GM12878 (cell line): Measurements from ENCODE around the gene DNAH11. TPM values are rescaled to one million over a fixed set of nuclear protein-coding genes. Genes with fewer than 3 reads are reported as not detected.

ENCODE experiments used
- ATAC-seq: fragments of 200-7000 bp; cut with Tn5 transposase; 3 replicates; pipeline ENCODE4 v1.9.1; 2020; ENCODE audit warnings: mild to moderate bottlenecking, moderate library complexity
- BruUV-seq: library from RNA; stranded (reverse); fragments of 400-500 nt; replicated peaks from 2 replicates; lab custom pipeline; 2021; lab: Mats Ljungman, UMichigan
- CTCF ChIA-PET: fragments of 300-600 bp; sonication (Branson Sonifier 250); formaldehyde crosslinking; extraction: SDS; loops from one replicate; lab custom pipeline; 2021; ENCODE audit warnings: inconsistent platforms; lab: Yijun Ruan, JAX
- POLR2A ChIA-PET: fragments of 350-600 bp; formaldehyde crosslinking; extraction: SDS; loops from one replicate; lab custom pipeline; 2021; ENCODE audit warnings: inconsistent platforms; lab: Charles Lee
- RAD21 ChIA-PET: fragments of 300-600 bp; sonication (Branson Sonifier 250); formaldehyde crosslinking; loops from one replicate; lab custom pipeline; 2023; ENCODE audit warnings: antibody characterized with exemption; ENCODE audit not compliant: unreplicated experiment; lab: Charles Lee
- SMC1A ChIA-PET: fragments of 300-600 bp; sonication (Branson Sonifier 250); formaldehyde crosslinking; loops from one replicate; lab custom pipeline; 2023; ENCODE audit not compliant: unreplicated experiment, uncharacterized antibody; lab: Charles Lee
- DNase-seq: peaks from one replicate; pipeline ENCODE4 v3.0.0-alpha.2; 2011; ENCODE audit warnings: low read depth, low spot score
- FAIRE-seq: peaks from 3 replicates; lab custom pipeline; 2011; peaks lifted over from hg19 to GRCh38; lab: Jason Lieb, UNC
- H2AFZ ChIP-seq: 2 replicates; pipeline ENCODE4 v1.6.0; 2011; ENCODE audit warnings: low read depth, low read length, control low read depth; ENCODE audit not compliant: control insufficient read depth
- H3K27ac ChIP-seq: 2 replicates; pipeline ENCODE4 v1.5.1; 2011; ENCODE audit warnings: control low read depth; ENCODE audit not compliant: control insufficient read depth, insufficient read depth
- H3K27me3 ChIP-seq, 2 experiments: replicated peaks in 1 of 2; 2 replicates each; pipeline versions ENCODE4 v1.6.0 to v1.6.1; 2011; ENCODE audit warnings: low read length in 1 of 2; ENCODE audit not compliant: control insufficient read depth in 2 of 2, insufficient read depth in 2 of 2
- H3K36me3 ChIP-seq, 2 experiments: 2 replicates each; pipeline ENCODE4 v1.5.1; 2011; ENCODE audit warnings: low read length in 1 of 2; ENCODE audit not compliant: control insufficient read depth in 2 of 2, insufficient read depth in 2 of 2
- H3K4me1 ChIP-seq: 2 replicates; pipeline ENCODE4 v1.6.1; 2011; ENCODE audit warnings: mild to moderate bottlenecking, low read length, moderate library complexity, mixed read lengths; ENCODE audit not compliant: control insufficient read depth, insufficient read depth
- H3K4me2 ChIP-seq: 2 replicates; pipeline ENCODE4 v1.6.0; 2011; ENCODE audit warnings: control low read depth; ENCODE audit not compliant: control insufficient read depth, insufficient read depth
- H3K4me3 ChIP-seq: fragments of 200-600 bp; sonication (generic); 2 replicates; pipeline ENCODE4 v1.5.1; 2016
- H3K79me2 ChIP-seq: 2 replicates; pipeline ENCODE4 v1.6.0; 2011; ENCODE audit warnings: low read length; ENCODE audit not compliant: control insufficient read depth, insufficient read depth
- H3K9ac ChIP-seq: 2 replicates; pipeline ENCODE4 v1.8.0; 2011; ENCODE audit warnings: low read length, control low read depth, mixed read lengths; ENCODE audit not compliant: control insufficient read depth, insufficient read depth
- H3K9me3 ChIP-seq: replicated peaks from 3 replicates; pipeline ENCODE4 v1.5.1; 2011; ENCODE audit warnings: mild to moderate bottlenecking, low read length; ENCODE audit not compliant: control insufficient read depth, insufficient read depth
- H4K20me1 ChIP-seq: 2 replicates; pipeline ENCODE4 v1.6.0; 2011; ENCODE audit not compliant: control insufficient read depth, insufficient read depth
- IRF4 ChIP-seq: IDR thresholded peaks from 2 replicates; pipeline ENCODE4 v1.6.1; 2011; ENCODE audit warnings: low read depth, low read length
- MEF2B ChIP-seq: fragments of 450-650 bp; IDR thresholded peaks from 2 replicates; pipeline ENCODE4 v1.6.1; 2018; ENCODE audit warnings: mild to moderate bottlenecking, moderate library complexity; ENCODE audit not compliant: partially characterized antibody, poor library complexity, severe bottlenecking
- NFIC ChIP-seq: IDR thresholded peaks from 2 replicates; pipeline ENCODE4 v1.6.1; 2012; ENCODE audit warnings: low read depth, mild to moderate bottlenecking, inconsistent platforms, low read length, moderate library complexity
- NR2C2 ChIP-seq: IDR thresholded peaks from 2 replicates; pipeline ENCODE4 v1.6.1; 2011; ENCODE audit warnings: borderline replicate concordance, low read depth; ENCODE audit not compliant: control insufficient read depth, insufficient read length
- NRF1 ChIP-seq: conservative IDR thresholded peaks from 2 replicates; pipeline ENCODE4 v1.6.1; 2011; ENCODE audit warnings: mild to moderate bottlenecking, low read depth, low read length, improper control_type of control experiment
- PML ChIP-seq: IDR thresholded peaks from 2 replicates; pipeline ENCODE4 v1.6.1; 2012; ENCODE audit warnings: low read length, inconsistent platforms
- RUNX3 ChIP-seq: IDR thresholded peaks from 2 replicates; pipeline ENCODE4 v1.6.1; 2012; ENCODE audit warnings: low read length, inconsistent platforms
- SREBF2 ChIP-seq: IDR thresholded peaks from 2 replicates; pipeline ENCODE4 v1.6.1; 2012; ENCODE audit warnings: mild to moderate bottlenecking, low read length
- TCF7 ChIP-seq: IDR thresholded peaks from 2 replicates; pipeline ENCODE4 v1.6.1; 2014; ENCODE audit warnings: antibody characterized with exemption, borderline replicate concordance
- ZBTB33 ChIP-seq: fragments of 450-650 bp; IDR thresholded peaks from 2 replicates; pipeline ENCODE4 v1.6.1; 2017; ENCODE audit warnings: mild to moderate bottlenecking
- WGBS: methylation state at CpG from one replicate; pipeline ENCODE4 v1.1.6; 2016; ENCODE audit warnings: low lambda C conversion rate; ENCODE audit not compliant: insufficient replicate concordance, insufficient coverage; ENCODE audit errors: missing lambda C conversion rate; 5-methylcytosine and 5-hydroxymethylcytosine counted together
- in situ Hi-C: fragments of 300-500 bp; cut with MboI; formaldehyde crosslinking; loops from 9 replicates; pipeline ENCODE4 v1.14.3; 2018; ENCODE audit warnings: mixed read lengths
- intact Hi-C: fragments of 100-400 bp; cut with micrococcal nuclease; formaldehyde crosslinking; loops from one replicate; pipeline ENCODE4 v1.14.2; 2022; ENCODE audit not compliant: unreplicated experiment
- polyA plus RNA-seq, 11 experiments: library from polyadenylated mRNA; depleted of rRNA in 4 of 11; unstranded in 6 of 11; stranded (reverse) in 5 of 11; fragments of >200 nt; fragmentation: Nextera tagmentation in 4 of 11; fragmentation: Illumina TruSeq in 1 of 11; extraction: Ambion mirVana in 4 of 11; extraction: Trizol in 1 of 11; gene quantifications; 1 replicate in 1 of 11; 2 replicates in 10 of 11; pipeline versions ENCODE4 v1.2.1 to v1.2.3, GENCODE V29; 2011 to 2016; ENCODE audit warnings: inconsistent platforms in 2 of 11, missing spikeins in 2 of 11, low read depth in 1 of 11
- total RNA-seq, 4 experiments: library from RNA; depleted of rRNA in 3 of 4; stranded (reverse); fragments of >200 nt in 3 of 4; fragmentation: Illumina TruSeq in 1 of 4; extraction: Trizol in 1 of 4; gene quantifications; 2 replicates each; pipeline versions ENCODE4 v1.2.1 to v1.2.3, GENCODE V29; 2013 to 2021
- TF ChIP-seq, protein P1 (sequence below): fragments of 450-650 bp; IDR thresholded peaks from 2 replicates; pipeline ENCODE4 v1.6.1; 2018; ENCODE audit warnings: mild to moderate bottlenecking, low read depth, moderate library complexity; ENCODE audit not compliant: partially characterized antibody
- TF ChIP-seq, protein P2 (sequence below): fragments of 450-650 bp; IDR thresholded peaks from 2 replicates; pipeline ENCODE4 v1.6.1; 2016; ENCODE audit warnings: mild to moderate bottlenecking, moderate library complexity, borderline replicate concordance

The DNAH11 gene
- total and polyA plus RNA-seq, 10 of the 15 experiments (the other 5 are each of a cell fraction or from before 2014, with no cell fraction given) = 0.03 to 0.56 (median 0.10) TPM

- TF ChIP-seq, protein P1, sequence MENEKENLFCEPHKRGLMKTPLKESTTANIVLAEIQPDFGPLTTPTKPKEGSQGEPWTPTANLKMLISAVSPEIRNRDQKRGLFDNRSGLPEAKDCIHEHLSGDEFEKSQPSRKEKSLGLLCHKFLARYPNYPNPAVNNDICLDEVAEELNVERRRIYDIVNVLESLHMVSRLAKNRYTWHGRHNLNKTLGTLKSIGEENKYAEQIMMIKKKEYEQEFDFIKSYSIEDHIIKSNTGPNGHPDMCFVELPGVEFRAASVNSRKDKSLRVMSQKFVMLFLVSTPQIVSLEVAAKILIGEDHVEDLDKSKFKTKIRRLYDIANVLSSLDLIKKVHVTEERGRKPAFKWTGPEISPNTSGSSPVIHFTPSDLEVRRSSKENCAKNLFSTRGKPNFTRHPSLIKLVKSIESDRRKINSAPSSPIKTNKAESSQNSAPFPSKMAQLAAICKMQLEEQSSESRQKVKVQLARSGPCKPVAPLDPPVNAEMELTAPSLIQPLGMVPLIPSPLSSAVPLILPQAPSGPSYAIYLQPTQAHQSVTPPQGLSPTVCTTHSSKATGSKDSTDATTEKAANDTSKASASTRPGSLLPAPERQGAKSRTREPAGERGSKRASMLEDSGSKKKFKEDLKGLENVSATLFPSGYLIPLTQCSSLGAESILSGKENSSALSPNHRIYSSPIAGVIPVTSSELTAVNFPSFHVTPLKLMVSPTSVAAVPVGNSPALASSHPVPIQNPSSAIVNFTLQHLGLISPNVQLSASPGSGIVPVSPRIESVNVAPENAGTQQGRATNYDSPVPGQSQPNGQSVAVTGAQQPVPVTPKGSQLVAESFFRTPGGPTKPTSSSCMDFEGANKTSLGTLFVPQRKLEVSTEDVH = no peak
- no peak for TF ChIP-seq ZBTB33
- TF ChIP-seq, all 136 proteins: peak for 0
Measured at GRCh38 chr7:21670496-21670895, 127.7 kb downstream of the DNAH11 start (continued).

DNA sequence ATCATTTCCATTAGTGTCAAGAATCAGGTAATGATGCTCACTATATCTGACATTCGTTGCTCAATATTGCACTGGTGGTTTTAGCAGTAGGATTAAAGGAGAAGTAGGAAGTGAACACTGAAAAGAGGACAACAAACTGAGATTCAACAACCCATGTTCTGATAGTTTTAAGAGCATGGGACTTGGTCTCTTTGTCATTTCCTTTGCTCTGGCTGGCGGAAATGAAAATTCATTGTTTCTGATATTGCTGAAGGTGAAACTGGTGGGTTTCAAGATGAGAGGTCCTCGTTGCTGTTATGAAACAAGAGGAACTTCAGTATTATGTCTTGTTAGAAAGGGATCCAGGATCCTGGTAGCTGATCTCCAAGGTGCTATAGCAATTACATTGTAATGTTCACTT, 129.0 kb downstream of the DNAH11 start:
- ATAC-seq = peak; percentile 73
- DNase-seq = peak; percentile 15
- Histone ChIP-seq H3K9me3 (no peaks in the 10 kb centered on the region), H3K9ac (no peak overlapping the region), H4K20me1 (no peaks in the 10 kb centered on the region), H3K27me3 (no peaks in the 10 kb centered on the region), H3K36me3 (no peaks in the 10 kb centered on the region), H3K79me2 (no peaks in the 10 kb centered on the region), H3K4me3 (no peak overlapping the region), H3K27ac (no peak overlapping the region), H2AFZ (no peak overlapping the region), H3K4me1 (peaks cover 7% of the 10 kb centered on the region; the same call in 1 of the 2 replicates), H3K4me2 (no peak overlapping the region; the same call in 1 of the 2 replicates)
- peak; percentile 71 for FAIRE-seq
- in situ Hi-C loops = no loop called here
- SMC1A ChIA-PET = interaction anchor here (0.6 kb wide), 1 partner anchor 30 kb away, joined by 3 read pairs; no protein-coding TSS in a partner anchor
- CTCF ChIA-PET = interaction anchor here (0.7 kb wide), 1 partner anchor 13 kb away, joined by 4 read pairs; no protein-coding TSS in a partner anchor
- no TSS peak for BruUV-seq
- intact Hi-C loops = no loop called here
- POLR2A ChIA-PET = no interaction called here
- 0% methylated on average over 3 of the region's 3 CpGs for WGBS
- RAD21 ChIA-PET = interaction anchor here (0.9 kb wide), 1 partner anchor 96 kb away, joined by 3 read pairs; no protein-coding TSS in a partner anchor
- TF ChIP-seq MEF2B (no peak), IRF4 (peak; percentile 49; the same call in 1 of the 2 replicates), NR2C2 (no peak), PML (no peak), SREBF2 (no peak), RUNX3 (peak; percentile 59), NFIC (peak; percentile 69; the same call in 1 of the 2 replicates), TCF7 (peak; percentile 28; the same call in 1 of the 2 replicates), NRF1 (no peak)
- TF ChIP-seq, protein P2, sequence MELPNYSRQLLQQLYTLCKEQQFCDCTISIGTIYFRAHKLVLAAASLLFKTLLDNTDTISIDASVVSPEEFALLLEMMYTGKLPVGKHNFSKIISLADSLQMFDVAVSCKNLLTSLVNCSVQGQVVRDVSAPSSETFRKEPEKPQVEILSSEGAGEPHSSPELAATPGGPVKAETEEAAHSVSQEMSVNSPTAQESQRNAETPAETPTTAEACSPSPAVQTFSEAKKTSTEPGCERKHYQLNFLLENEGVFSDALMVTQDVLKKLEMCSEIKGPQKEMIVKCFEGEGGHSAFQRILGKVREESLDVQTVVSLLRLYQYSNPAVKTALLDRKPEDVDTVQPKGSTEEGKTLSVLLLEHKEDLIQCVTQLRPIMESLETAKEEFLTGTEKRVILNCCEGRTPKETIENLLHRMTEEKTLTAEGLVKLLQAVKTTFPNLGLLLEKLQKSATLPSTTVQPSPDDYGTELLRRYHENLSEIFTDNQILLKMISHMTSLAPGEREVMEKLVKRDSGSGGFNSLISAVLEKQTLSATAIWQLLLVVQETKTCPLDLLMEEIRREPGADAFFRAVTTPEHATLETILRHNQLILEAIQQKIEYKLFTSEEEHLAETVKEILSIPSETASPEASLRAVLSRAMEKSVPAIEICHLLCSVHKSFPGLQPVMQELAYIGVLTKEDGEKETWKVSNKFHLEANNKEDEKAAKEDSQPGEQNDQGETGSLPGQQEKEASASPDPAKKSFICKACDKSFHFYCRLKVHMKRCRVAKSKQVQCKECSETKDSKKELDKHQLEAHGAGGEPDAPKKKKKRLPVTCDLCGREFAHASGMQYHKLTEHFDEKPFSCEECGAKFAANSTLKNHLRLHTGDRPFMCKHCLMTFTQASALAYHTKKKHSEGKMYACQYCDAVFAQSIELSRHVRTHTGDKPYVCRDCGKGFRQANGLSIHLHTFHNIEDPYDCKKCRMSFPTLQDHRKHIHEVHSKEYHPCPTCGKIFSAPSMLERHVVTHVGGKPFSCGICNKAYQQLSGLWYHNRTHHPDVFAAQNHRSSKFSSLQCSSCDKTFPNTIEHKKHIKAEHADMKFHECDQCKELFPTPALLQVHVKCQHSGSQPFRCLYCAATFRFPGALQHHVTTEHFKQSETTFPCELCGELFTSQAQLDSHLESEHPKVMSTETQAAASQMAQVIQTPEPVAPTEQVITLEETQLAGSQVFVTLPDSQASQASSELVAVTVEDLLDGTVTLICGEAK = no peak
